Testis (tissue), 2 donors: ENCODE measurements around the gene YIPF1.

Experiments
- POLR2A ChIP-seq: fragments of 450-650 bp; IDR thresholded peaks from one replicate; pipeline ENCODE4 v1.6.1; 2017; ENCODE audit warnings: antibody characterized with exemption, mild to moderate bottlenecking, moderate library complexity
- TF ChIP-seq, protein P1 (sequence below), 3 experiments: fragments of 450-650 bp in 2 of 3; fragments of 200-600 bp in 1 of 3; sonication (generic) in 1 of 3; IDR thresholded peaks; one replicate each; pipeline ENCODE4 v1.5.1; 2016 to 2019; ENCODE audit warnings: antibody characterized with exemption in 3 of 3, mild to moderate bottlenecking in 2 of 3, moderate library complexity in 1 of 3

DNA sequence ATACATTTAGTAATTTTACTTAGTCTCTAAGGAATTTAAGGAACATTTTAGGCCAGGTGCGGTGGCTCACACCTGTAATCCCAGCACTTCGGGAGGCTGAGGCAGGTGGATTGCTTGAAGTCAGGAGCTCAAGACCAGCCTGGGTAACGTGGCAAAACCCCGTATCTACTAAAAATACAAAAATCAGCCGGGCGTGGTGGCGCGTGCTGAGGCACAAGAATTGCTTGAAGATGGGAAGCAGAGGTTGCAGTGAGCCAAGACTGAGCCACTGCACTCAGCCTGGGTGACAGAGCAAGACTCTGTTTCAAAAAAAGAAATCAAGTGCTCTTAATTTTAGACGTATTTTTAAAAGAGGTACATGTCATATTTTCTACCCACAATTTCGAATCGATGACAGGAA, 54.8 kb downstream of the YIPF1 start:
- TF ChIP-seq, protein P1, sequence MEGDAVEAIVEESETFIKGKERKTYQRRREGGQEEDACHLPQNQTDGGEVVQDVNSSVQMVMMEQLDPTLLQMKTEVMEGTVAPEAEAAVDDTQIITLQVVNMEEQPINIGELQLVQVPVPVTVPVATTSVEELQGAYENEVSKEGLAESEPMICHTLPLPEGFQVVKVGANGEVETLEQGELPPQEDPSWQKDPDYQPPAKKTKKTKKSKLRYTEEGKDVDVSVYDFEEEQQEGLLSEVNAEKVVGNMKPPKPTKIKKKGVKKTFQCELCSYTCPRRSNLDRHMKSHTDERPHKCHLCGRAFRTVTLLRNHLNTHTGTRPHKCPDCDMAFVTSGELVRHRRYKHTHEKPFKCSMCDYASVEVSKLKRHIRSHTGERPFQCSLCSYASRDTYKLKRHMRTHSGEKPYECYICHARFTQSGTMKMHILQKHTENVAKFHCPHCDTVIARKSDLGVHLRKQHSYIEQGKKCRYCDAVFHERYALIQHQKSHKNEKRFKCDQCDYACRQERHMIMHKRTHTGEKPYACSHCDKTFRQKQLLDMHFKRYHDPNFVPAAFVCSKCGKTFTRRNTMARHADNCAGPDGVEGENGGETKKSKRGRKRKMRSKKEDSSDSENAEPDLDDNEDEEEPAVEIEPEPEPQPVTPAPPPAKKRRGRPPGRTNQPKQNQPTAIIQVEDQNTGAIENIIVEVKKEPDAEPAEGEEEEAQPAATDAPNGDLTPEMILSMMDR (IDR thresholded peaks at IDR 0.05): no peak
- TF ChIP-seq POLR2A: no peak
